ENCODE results near the gene AANAT. TPM values are rescaled to one million over a fixed set of nuclear protein-coding genes. Genes with fewer than 3 reads are reported as not detected.
"Not testable (repeated sequence)": the region's sequence is repeated elsewhere in the genome, so short reads cannot be mapped to it uniquely, and the experiment has no call there.

Gene AANAT
- total RNA-seq, 2 donors from 2014 or later, result not detected

DNA sequence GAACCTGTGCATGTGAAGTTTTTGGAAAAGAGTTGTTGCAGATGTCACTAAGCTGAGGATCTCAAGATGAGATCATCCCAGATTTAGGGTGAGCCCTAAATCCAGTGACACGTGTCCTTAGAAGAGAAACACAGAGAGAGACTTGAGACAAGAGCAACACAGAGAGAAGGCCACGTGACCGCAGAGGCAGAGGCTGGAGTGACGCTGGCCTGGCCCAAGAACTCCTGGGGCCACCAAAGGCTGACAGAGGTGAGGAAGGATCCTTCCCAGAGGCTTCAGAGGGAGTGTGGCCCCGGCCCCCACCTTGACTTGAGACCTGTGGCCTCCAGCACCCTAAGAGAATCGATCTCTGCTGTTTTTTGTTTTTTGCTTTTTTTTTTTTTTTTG is 45.9 kb downstream of the AANAT start:
- Mint-ChIP-seq H3K36me3 (ENCODE audit: low read depth) (no peaks in the 10 kb centered on the region), H3K27me3 (ENCODE audit: insufficient read depth) (peaks cover 10% of the 10 kb centered on the region), H3K4me3 (no peak overlapping the region), H3K9me3 (no peaks in the 10 kb centered on the region), H3K4me1 (no peaks in the 10 kb centered on the region), H3K27ac (no peak overlapping the region)
- Histone ChIP-seq H3K27ac (ENCODE audit: low read depth, low read length) (no peak overlapping the region), H3K9me3 (ENCODE audit: control insufficient read depth, low read length) (no peaks in the 10 kb centered on the region), H3K36me3 (ENCODE audit: control insufficient read depth, insufficient read depth, low read length) (no peaks in the 10 kb centered on the region), H3K27me3 (ENCODE audit: control insufficient read depth, insufficient read depth, low read length, poor library complexity, severe bottlenecking) (no peaks in the 10 kb centered on the region), H3K4me3 (ENCODE audit: low read length) (no peak overlapping the region), H3K4me1 (ENCODE audit: control insufficient read depth, insufficient read depth, low read length) (no peaks in the 10 kb centered on the region), H3K9ac (ENCODE audit: extremely low read depth, low read length, poor library complexity, severe bottlenecking) (no peak overlapping the region)
- 73 to 74% methylated on average over 6 of the region's 6 CpGs for WGBS, 2 experiments (ENCODE audit: insufficient coverage in 1 of 2, insufficient read length in 1 of 2)
- TF ChIP-seq, protein P1, sequence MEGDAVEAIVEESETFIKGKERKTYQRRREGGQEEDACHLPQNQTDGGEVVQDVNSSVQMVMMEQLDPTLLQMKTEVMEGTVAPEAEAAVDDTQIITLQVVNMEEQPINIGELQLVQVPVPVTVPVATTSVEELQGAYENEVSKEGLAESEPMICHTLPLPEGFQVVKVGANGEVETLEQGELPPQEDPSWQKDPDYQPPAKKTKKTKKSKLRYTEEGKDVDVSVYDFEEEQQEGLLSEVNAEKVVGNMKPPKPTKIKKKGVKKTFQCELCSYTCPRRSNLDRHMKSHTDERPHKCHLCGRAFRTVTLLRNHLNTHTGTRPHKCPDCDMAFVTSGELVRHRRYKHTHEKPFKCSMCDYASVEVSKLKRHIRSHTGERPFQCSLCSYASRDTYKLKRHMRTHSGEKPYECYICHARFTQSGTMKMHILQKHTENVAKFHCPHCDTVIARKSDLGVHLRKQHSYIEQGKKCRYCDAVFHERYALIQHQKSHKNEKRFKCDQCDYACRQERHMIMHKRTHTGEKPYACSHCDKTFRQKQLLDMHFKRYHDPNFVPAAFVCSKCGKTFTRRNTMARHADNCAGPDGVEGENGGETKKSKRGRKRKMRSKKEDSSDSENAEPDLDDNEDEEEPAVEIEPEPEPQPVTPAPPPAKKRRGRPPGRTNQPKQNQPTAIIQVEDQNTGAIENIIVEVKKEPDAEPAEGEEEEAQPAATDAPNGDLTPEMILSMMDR (conservative IDR thresholded peaks at IDR 0.05), result no peak
- DNase-seq, result no peak

DNA sequence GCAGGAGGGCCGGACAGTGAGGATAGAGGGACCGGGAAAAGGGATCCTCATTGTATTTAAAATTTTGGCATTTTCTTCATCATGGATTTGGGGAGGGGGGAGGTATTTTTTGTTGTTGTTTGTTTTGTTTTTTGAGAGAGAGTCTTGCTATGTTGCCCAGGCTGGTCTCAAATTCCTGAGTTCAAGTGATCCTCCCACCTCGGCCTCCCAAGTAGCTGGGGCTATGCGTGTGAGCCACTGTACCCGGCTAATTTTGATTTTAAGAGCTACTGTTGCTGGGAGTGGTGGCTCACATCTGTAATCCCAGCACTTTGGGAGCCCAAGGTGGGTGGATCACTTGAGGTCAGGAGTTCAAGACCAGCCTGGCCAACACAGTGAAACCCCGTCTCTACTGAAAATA is 47.0 kb downstream of the AANAT start:
- DNase-seq; H3K4me1 ChIP-seq (ENCODE audit: control insufficient read depth, insufficient read depth, low read length); H3K27me3 ChIP-seq (ENCODE audit: control insufficient read depth, insufficient read depth, low read length, poor library complexity, severe bottlenecking); H3K9me3 ChIP-seq (ENCODE audit: control insufficient read depth, low read length); H3K4me3 ChIP-seq (ENCODE audit: low read length); H3K36me3 Mint-ChIP-seq (ENCODE audit: low read depth); H3K9ac ChIP-seq (ENCODE audit: extremely low read depth, low read length, poor library complexity, severe bottlenecking); H3K4me1 Mint-ChIP-seq; H3K27ac ChIP-seq (ENCODE audit: low read depth, low read length); H3K27ac Mint-ChIP-seq; H3K36me3 ChIP-seq (ENCODE audit: control insufficient read depth, insufficient read depth, low read length); H3K9me3 Mint-ChIP-seq; H3K4me3 Mint-ChIP-seq; H3K27me3 Mint-ChIP-seq (ENCODE audit: insufficient read depth): not testable (repeated sequence)
- WGBS, 2 experiments (ENCODE audit: insufficient coverage in 1 of 2, insufficient read length in 1 of 2), result 95 to 100% methylated on average over 2 to 6 of the region's 6 CpGs

DNA sequence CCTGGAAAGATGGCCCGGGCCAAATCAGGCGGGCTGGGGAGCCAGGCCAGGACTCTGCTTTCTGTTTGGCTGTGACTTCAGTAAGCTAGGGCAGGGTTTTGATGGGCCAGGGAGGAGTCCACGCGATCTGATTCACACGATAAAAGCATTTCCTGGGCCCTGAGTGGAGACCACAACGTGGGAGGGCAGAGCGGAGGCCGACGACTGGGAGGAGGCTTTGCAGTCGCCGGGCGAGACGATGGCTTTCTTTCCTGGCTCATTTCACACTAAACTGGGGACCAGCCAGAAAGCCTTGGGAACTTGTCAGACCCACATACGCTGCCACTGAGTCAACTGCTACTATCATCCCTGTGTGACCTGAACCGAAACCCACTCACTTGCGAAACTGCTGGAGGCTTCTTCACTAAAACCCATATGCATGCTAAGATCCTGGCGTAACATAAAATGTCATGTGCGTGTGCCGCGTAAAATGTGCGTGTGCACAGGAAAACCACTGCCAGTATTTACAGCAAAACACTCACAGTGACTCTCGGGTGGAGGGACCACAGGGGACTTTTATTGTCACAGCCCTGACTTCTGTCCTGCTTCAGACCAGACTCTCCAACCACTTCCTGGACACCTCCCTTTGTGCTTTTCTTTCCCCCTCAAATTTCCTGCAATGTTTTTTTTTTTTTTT is 48.0 kb downstream of the AANAT start:
- no peaks in the 10 kb centered on the region for H3K4me1 Mint-ChIP-seq
- H3K36me3 Mint-ChIP-seq (ENCODE audit: low read depth), result no peaks in the 10 kb centered on the region
- WGBS, 2 experiments (ENCODE audit: insufficient coverage in 1 of 2, insufficient read length in 1 of 2), result 90 to 93% methylated on average over 22 of the region's 22 CpGs
- H3K4me3 ChIP-seq (ENCODE audit: low read length), result no peak overlapping the region
- H3K9ac ChIP-seq (ENCODE audit: extremely low read depth, low read length, poor library complexity, severe bottlenecking), result no peak overlapping the region
- no peak overlapping the region for H3K4me3 Mint-ChIP-seq
- no peaks in the 10 kb centered on the region for H3K9me3 Mint-ChIP-seq
- H3K27me3 Mint-ChIP-seq (ENCODE audit: insufficient read depth), result peaks cover 7% of the 10 kb centered on the region
- no peaks in the 10 kb centered on the region for H3K4me1 ChIP-seq (ENCODE audit: control insufficient read depth, insufficient read depth, low read length)
- DNase-seq, result no peak
- no peaks in the 10 kb centered on the region for H3K9me3 ChIP-seq (ENCODE audit: control insufficient read depth, low read length)
- H3K27me3 ChIP-seq (ENCODE audit: control insufficient read depth, insufficient read depth, low read length, poor library complexity, severe bottlenecking), result no peaks in the 10 kb centered on the region
- no peaks in the 10 kb centered on the region for H3K36me3 ChIP-seq (ENCODE audit: control insufficient read depth, insufficient read depth, low read length)
- TF ChIP-seq, protein P1 (conservative IDR thresholded peaks at IDR 0.05), result no peak
- H3K27ac Mint-ChIP-seq, result no peak overlapping the region
- H3K27ac ChIP-seq (ENCODE audit: low read depth, low read length), result no peak overlapping the region

DNA sequence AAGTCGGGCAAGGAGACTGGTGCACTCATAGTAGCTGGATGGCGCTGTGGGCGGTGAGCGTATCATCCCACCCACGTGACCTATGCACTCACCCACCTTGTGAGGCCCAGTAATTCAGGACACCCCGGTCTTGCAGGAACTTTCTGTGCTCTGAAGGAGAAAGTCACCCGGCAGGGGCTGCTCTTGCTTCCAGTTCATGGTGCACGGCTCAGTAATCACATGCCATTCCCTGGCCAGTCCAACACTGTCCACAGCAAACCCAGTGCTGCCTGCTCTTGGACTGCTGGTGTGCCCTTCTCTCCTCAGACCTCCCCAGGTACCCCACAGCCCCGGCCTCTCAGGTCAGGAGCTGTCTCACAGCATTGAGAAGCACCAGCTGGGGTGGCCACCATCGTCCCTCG is 50.2 kb downstream of the AANAT start:
- Histone ChIP-seq H3K4me3 (ENCODE audit: low read length) (no peak overlapping the region), H3K27ac (ENCODE audit: low read depth, low read length) (no peak overlapping the region), H3K9me3 (ENCODE audit: control insufficient read depth, low read length) (no peaks in the 10 kb centered on the region), H3K27me3 (ENCODE audit: control insufficient read depth, insufficient read depth, low read length, poor library complexity, severe bottlenecking) (no peaks in the 10 kb centered on the region), H3K36me3 (ENCODE audit: control insufficient read depth, insufficient read depth, low read length) (no peaks in the 10 kb centered on the region), H3K9ac (ENCODE audit: extremely low read depth, low read length, poor library complexity, severe bottlenecking) (no peak overlapping the region), H3K4me1 (ENCODE audit: control insufficient read depth, insufficient read depth, low read length) (no peaks in the 10 kb centered on the region)
- TF ChIP-seq, protein P1 (conservative IDR thresholded peaks at IDR 0.05), result no peak
- no peak overlapping the region for H3K4me3 Mint-ChIP-seq
- peaks cover 6% of the 10 kb centered on the region for H3K27me3 Mint-ChIP-seq (ENCODE audit: insufficient read depth)
- no peak for DNase-seq
- no peaks in the 10 kb centered on the region for H3K4me1 Mint-ChIP-seq
- 93 to 95% methylated on average over 10 to 11 of the region's 11 CpGs for WGBS, 2 experiments (ENCODE audit: insufficient coverage in 1 of 2, insufficient read length in 1 of 2)
- H3K9me3 Mint-ChIP-seq, result no peaks in the 10 kb centered on the region
- no peak overlapping the region for H3K27ac Mint-ChIP-seq
- no peaks in the 10 kb centered on the region for H3K36me3 Mint-ChIP-seq (ENCODE audit: low read depth)

Measured in endodermal cell (in vitro differentiated cells).